SK-N-SH treated with all-trans-retinoic acid at 6 μM for 48 hours (cell line): ENCODE measurements around the gene ACOXL.

Source experiments
- ARNTL ChIP-seq: fragments of 450-650 bp; formaldehyde crosslinking; IDR thresholded peaks from 2 replicates; pipeline ENCODE4 v1.5.0; 2020; ENCODE audit warnings: low read depth, mild to moderate bottlenecking, moderate library complexity, borderline replicate concordance
- CREB5 ChIP-seq: fragments of 250-450 bp; sonication (Bioruptor Pico); IDR thresholded peaks from 2 replicates; pipeline ENCODE4 v1.5.1; 2020; ENCODE audit warnings: low read depth, mild to moderate bottlenecking, moderate library complexity
- CSDC2 ChIP-seq: fragments of 250-450 bp; sonication (Bioruptor Pico); IDR thresholded peaks from 2 replicates; pipeline ENCODE4 v1.5.0; 2020; ENCODE audit warnings: mild to moderate bottlenecking, moderate library complexity
- ESRRG ChIP-seq: fragments of 250-450 bp; sonication (Bioruptor Pico); IDR thresholded peaks from 2 replicates; pipeline ENCODE4 v1.6.1; 2021; ENCODE audit warnings: mild to moderate bottlenecking
- SNAI2 ChIP-seq: fragments of 250-450 bp; sonication (Bioruptor Pico); IDR thresholded peaks from 2 replicates; pipeline ENCODE4 v1.5.0; 2020; ENCODE audit warnings: mild to moderate bottlenecking, moderate library complexity
- ZFP30 ChIP-seq: fragments of 450-650 bp; formaldehyde crosslinking; IDR thresholded peaks from 2 replicates; pipeline ENCODE4 v1.5.0; 2022; ENCODE audit warnings: mild to moderate bottlenecking, moderate library complexity
- ZNF70 ChIP-seq: fragments of 450-650 bp; formaldehyde crosslinking; IDR thresholded peaks from 2 replicates; pipeline ENCODE4 v1.5.0; 2020; ENCODE audit warnings: mild to moderate bottlenecking, moderate library complexity
- ZNF8 ChIP-seq: fragments of 450-650 bp; formaldehyde crosslinking; IDR thresholded peaks from 2 replicates; pipeline ENCODE4 v1.5.0; 2020; ENCODE audit warnings: mild to moderate bottlenecking, moderate library complexity

- TF ChIP-seq SNAI2 (CRISPR knock-in tag) (no peak), ARNTL (CRISPR knock-in tag) (no peak), ZNF70 (no peak), ESRRG (CRISPR knock-in tag) (no peak), ZFP30 (no peak), CREB5 (CRISPR knock-in tag) (no peak), ZNF8 (CRISPR knock-in tag) (no peak), CSDC2 (CRISPR knock-in tag) (no peak)
Observed at GRCh38 chr2:110807522-110807921, 75.1 kb downstream of the ACOXL start.
